Mucosa of stomach (tissue), 1 donor: ENCODE results near the gene DGKE.
A peak's percentile ranks its signal among the peaks of the same experiment; 100 is the strongest.

ENCODE experiments used
- H3K27me3 ChIP-seq: one replicate; pipeline ENCODE4 v1.7.0; 2013; ENCODE audit warnings: mild to moderate bottlenecking, low read length; ENCODE audit not compliant: control insufficient read depth, insufficient read depth
- H3K36me3 ChIP-seq: one replicate; pipeline ENCODE4 v1.7.0; 2013; ENCODE audit warnings: low read length; ENCODE audit not compliant: control insufficient read depth, insufficient read depth
- H3K4me1 ChIP-seq: one replicate; pipeline ENCODE4 v1.7.0; 2013; ENCODE audit warnings: mild to moderate bottlenecking, low read length; ENCODE audit not compliant: control insufficient read depth, insufficient read depth
- H3K4me3 ChIP-seq: one replicate; pipeline ENCODE4 v1.7.0; 2013; ENCODE audit warnings: low read length
- H3K9ac ChIP-seq: one replicate; pipeline ENCODE4 v1.7.0; 2013; ENCODE audit warnings: mild to moderate bottlenecking, low read length, moderate library complexity
- H3K9me3 ChIP-seq: one replicate; pipeline ENCODE4 v1.7.0; 2013; ENCODE audit warnings: mild to moderate bottlenecking, low read length, moderate library complexity; ENCODE audit not compliant: control insufficient read depth
- donor health status: Pancreatic carcinoma.

Gene DGKE

GRCh38 chr17:56833809-56834379 lies at the start of gene DGKE, which contains the start of gene C17orf67:
DGKE (plus strand) TSS chr17:56834151; CDS start chr17:56834796, 645 bp downstream.
C17orf67 (minus strand) TSS chr17:56833920; CDS start chr17:56815810, 18,110 bp downstream.
- Histone ChIP-seq H3K4me1 (peaks cover 7% of the 10 kb centered on the region), H3K9me3 (no peaks in the 10 kb centered on the region), H3K27me3 (no peaks in the 10 kb centered on the region), H3K9ac (peak within 1 kb of the TSS; percentile 46), H3K36me3 (no peaks in the 10 kb centered on the region), H3K4me3 (peak within 1 kb of the TSS; percentile 49)

GRCh38 chr17:56785405-56785804 lies 48.5 kb upstream of the DGKE start:
- Histone ChIP-seq H3K4me1 (peaks cover 29% of the 10 kb centered on the region), H3K9me3 (no peaks in the 10 kb centered on the region), H3K4me3 (no peak overlapping the region), H3K9ac (no peak overlapping the region), H3K27me3 (peaks cover 6% of the 10 kb centered on the region), H3K36me3 (no peaks in the 10 kb centered on the region)

GRCh38 chr17:56785997-56786680 lies 47.8 kb upstream of the DGKE start:
- no peak overlapping the region for H3K4me3 ChIP-seq
- H3K4me1 ChIP-seq, result peaks cover 26% of the 10 kb centered on the region
- no peaks in the 10 kb centered on the region for H3K9me3 ChIP-seq
- H3K36me3 ChIP-seq, result no peaks in the 10 kb centered on the region
- peaks cover 3% of the 10 kb centered on the region for H3K27me3 ChIP-seq
- no peak overlapping the region for H3K9ac ChIP-seq

- no peaks in the 10 kb centered on the region for H3K36me3 ChIP-seq
- no peaks in the 10 kb centered on the region for H3K9me3 ChIP-seq
- H3K4me1 ChIP-seq, result peaks cover 26% of the 10 kb centered on the region
- H3K9ac ChIP-seq, result no peak overlapping the region
- no peaks in the 10 kb centered on the region for H3K27me3 ChIP-seq
- no peak overlapping the region for H3K4me3 ChIP-seq
Measured at GRCh38 chr17:56786989-56787482, 46.9 kb upstream of the DGKE start.

GRCh38 chr17:56792267-56792666 lies 41.7 kb upstream of the DGKE start:
- Histone ChIP-seq H3K27me3 (peaks cover 11% of the 10 kb centered on the region), H3K4me3 (no peak overlapping the region), H3K9ac (no peak overlapping the region), H3K4me1 (peaks cover 3% of the 10 kb centered on the region), H3K9me3 (no peaks in the 10 kb centered on the region), H3K36me3 (no peaks in the 10 kb centered on the region)

GRCh38 chr17:56793531-56793930 lies 40.4 kb upstream of the DGKE start:
- Histone ChIP-seq H3K27me3 (peaks cover 11% of the 10 kb centered on the region), H3K4me1 (no peaks in the 10 kb centered on the region), H3K9me3 (no peaks in the 10 kb centered on the region), H3K9ac (no peak overlapping the region), H3K36me3 (no peaks in the 10 kb centered on the region), H3K4me3 (no peak overlapping the region)

- Histone ChIP-seq H3K9ac (no peak overlapping the region), H3K9me3 (no peaks in the 10 kb centered on the region), H3K36me3 (no peaks in the 10 kb centered on the region), H3K27me3 (peaks cover 11% of the 10 kb centered on the region), H3K4me1 (no peaks in the 10 kb centered on the region), H3K4me3 (no peak overlapping the region)
Measured at GRCh38 chr17:56793957-56794356, 40.0 kb upstream of the DGKE start.

GRCh38 chr17:56795221-56795865 lies 38.6 kb upstream of the DGKE start:
- Histone ChIP-seq H3K27me3 (peaks cover 11% of the 10 kb centered on the region), H3K4me3 (no peak overlapping the region), H3K4me1 (no peaks in the 10 kb centered on the region), H3K9me3 (no peaks in the 10 kb centered on the region), H3K9ac (no peak overlapping the region), H3K36me3 (no peaks in the 10 kb centered on the region)

GRCh38 chr17:56796536-56796935 lies 37.4 kb upstream of the DGKE start:
- Histone ChIP-seq H3K9ac (no peak overlapping the region), H3K36me3 (no peaks in the 10 kb centered on the region), H3K4me1 (no peaks in the 10 kb centered on the region), H3K4me3 (no peak overlapping the region), H3K27me3 (peaks cover 11% of the 10 kb centered on the region), H3K9me3 (no peaks in the 10 kb centered on the region)

GRCh38 chr17:56798916-56799315 lies 35.0 kb upstream of the DGKE start:
- H3K9me3 ChIP-seq, result no peaks in the 10 kb centered on the region
- no peaks in the 10 kb centered on the region for H3K36me3 ChIP-seq
- no peaks in the 10 kb centered on the region for H3K4me1 ChIP-seq
- no peak overlapping the region for H3K4me3 ChIP-seq
- H3K27me3 ChIP-seq, result peaks cover 5% of the 10 kb centered on the region
- no peak overlapping the region for H3K9ac ChIP-seq

GRCh38 chr17:56801459-56802178 lies 32.3 kb upstream of the DGKE start:
- no peaks in the 10 kb centered on the region for H3K27me3 ChIP-seq
- H3K9ac ChIP-seq, result no peak overlapping the region
- no peaks in the 10 kb centered on the region for H3K9me3 ChIP-seq
- no peaks in the 10 kb centered on the region for H3K4me1 ChIP-seq
- no peaks in the 10 kb centered on the region for H3K36me3 ChIP-seq
- no peak overlapping the region for H3K4me3 ChIP-seq

GRCh38 chr17:56803071-56803470 lies 30.9 kb upstream of the DGKE start:
- no peaks in the 10 kb centered on the region for H3K4me1 ChIP-seq
- no peak overlapping the region for H3K4me3 ChIP-seq
- no peaks in the 10 kb centered on the region for H3K27me3 ChIP-seq

More at GRCh38 chr17:56803071-56803470, 30.9 kb upstream of the DGKE start:
- Histone ChIP-seq H3K36me3 (no peaks in the 10 kb centered on the region), H3K9me3 (no peaks in the 10 kb centered on the region), H3K9ac (no peak overlapping the region)
